Nephron (organoid): ENCODE data around the gene CBX3.
"Not testable (repeated sequence)": the region's sequence is repeated elsewhere in the genome, so short reads cannot be mapped to it uniquely, and the experiment has no call there.

Source experiments
- H3K27ac Mint-ChIP-seq, 3 experiments: 2 replicates each; pipeline ENCODE4 v1.8.0; 2020; ENCODE audit warnings: mixed read lengths in 3 of 3, mild to moderate bottlenecking in 2 of 3, moderate library complexity in 1 of 3
- H3K27me3 Mint-ChIP-seq: 2 replicates; pipeline ENCODE4 v1.8.0; 2021; ENCODE audit warnings: low read depth, mild to moderate bottlenecking, moderate library complexity, mixed read lengths
- H3K36me3 Mint-ChIP-seq: 2 replicates; pipeline ENCODE4 v1.8.0; 2020; ENCODE audit warnings: low read depth, mixed read lengths
- H3K4me1 Mint-ChIP-seq: 2 replicates; pipeline ENCODE4 v1.8.0; 2020; ENCODE audit warnings: mixed read lengths
- H3K4me3 Mint-ChIP-seq, 3 experiments: 2 replicates each; pipeline ENCODE4 v1.8.0; 2020; ENCODE audit warnings: mild to moderate bottlenecking in 3 of 3, mixed read lengths in 3 of 3, moderate library complexity in 2 of 3
- H3K9me3 Mint-ChIP-seq: 2 replicates; pipeline ENCODE4 v1.8.0; 2020; ENCODE audit warnings: mixed read lengths
- CTCF ChIP-seq, 3 experiments: fragments of 200-600 bp; sonication (generic); IDR thresholded peaks; one replicate each; pipeline ENCODE4 v1.5.0; 2021; ENCODE audit warnings: antibody characterized with exemption in 3 of 3; ENCODE audit not compliant: unreplicated experiment in 3 of 3

CBX3 gene

GRCh38 chr7:26201247-26202018 is at the start of gene CBX3:
TSS of gene CBX3 (plus strand) at chr7:26201745. CDS start at chr7:26202999, 1,254 bp downstream.
- H3K9me3 Mint-ChIP-seq, result no peaks in the 10 kb centered on the region
- TF ChIP-seq CTCF (IDR thresholded peaks at IDR 0.05; ENCODE audit: unreplicated experiment in 3 of 3), result no peak
- H3K27ac Mint-ChIP-seq, result peak within 1 kb of the TSS; percentile 99 to 100 (median 100)
- H3K4me3 Mint-ChIP-seq, result peak within 1 kb of the TSS; percentile 99 to 100 (median 99)
- peaks cover 54% of the 10 kb centered on the region for H3K36me3 Mint-ChIP-seq
- no peaks in the 10 kb centered on the region for H3K27me3 Mint-ChIP-seq
- H3K4me1 Mint-ChIP-seq, result peaks cover 53% of the 10 kb centered on the region

- peaks cover 24% of the 10 kb centered on the region for H3K4me1 Mint-ChIP-seq
- peak within 1 kb of the TSS in 2 of 3 experiments; percentile 7 to 72 for H3K27ac Mint-ChIP-seq
- H3K36me3 Mint-ChIP-seq, result no peaks in the 10 kb centered on the region
- H3K9me3 Mint-ChIP-seq, result no peaks in the 10 kb centered on the region
- H3K4me3 Mint-ChIP-seq, result peak within 1 kb of the TSS; percentile 79 to 87 (median 85)
- TF ChIP-seq CTCF (IDR thresholded peaks at IDR 0.05; ENCODE audit: unreplicated experiment in 3 of 3), result no peak
- H3K27me3 Mint-ChIP-seq, result peaks cover 61% of the 10 kb centered on the region
These were observed 49.4 kb upstream of the CBX3 start, which contains the start of gene NFE2L3 for GRCh38 chr7:26151953-26152781. TSS of gene NFE2L3 (plus strand) at chr7:26152198. CDS start at chr7:26152499, 301 bp downstream.

DNA sequence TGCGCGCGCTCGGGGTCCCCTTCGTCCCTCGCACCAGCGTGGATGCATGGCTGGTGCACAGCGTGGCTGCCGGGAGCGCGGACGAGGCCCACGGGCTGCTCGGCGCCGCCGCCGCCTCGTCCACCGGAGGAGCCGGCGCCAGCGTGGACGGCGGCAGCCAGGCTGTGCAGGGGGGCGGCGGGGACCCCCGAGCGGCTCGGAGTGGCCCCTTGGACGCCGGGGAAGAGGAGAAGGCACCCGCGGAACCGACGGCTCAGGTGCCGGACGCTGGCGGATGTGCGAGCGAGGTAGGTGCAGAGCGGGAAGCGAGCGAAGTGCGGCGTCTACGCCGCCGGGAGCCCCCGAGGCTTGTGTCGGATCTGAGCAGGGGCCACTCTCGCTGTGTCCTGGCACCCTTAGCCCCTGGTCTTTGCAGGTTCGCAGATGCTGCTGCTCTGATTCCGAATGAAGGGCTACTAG is 48.7 kb upstream of the CBX3 start:
- Mint-ChIP-seq H3K4me1 (peaks cover 24% of the 10 kb centered on the region), H3K27ac (peak overlapping the region in 1 of 3 experiments; percentile 4), H3K4me3 (peak overlapping the region; percentile 79 to 87 (median 85)), H3K27me3 (peaks cover 66% of the 10 kb centered on the region)
- not testable (repeated sequence) for H3K9me3 Mint-ChIP-seq, H3K36me3 Mint-ChIP-seq

GRCh38 chr7:26153241-26153822 is 48.2 kb upstream of the CBX3 start:
- Mint-ChIP-seq H3K9me3 (no peaks in the 10 kb centered on the region), H3K27ac (peak overlapping the region in 1 of 3 experiments; percentile 4), H3K36me3 (no peaks in the 10 kb centered on the region), H3K4me3 (peak overlapping the region; percentile 79 to 87 (median 85)), H3K4me1 (peaks cover 24% of the 10 kb centered on the region), H3K27me3 (peaks cover 68% of the 10 kb centered on the region)
- no peak for TF ChIP-seq CTCF (IDR thresholded peaks at IDR 0.05; ENCODE audit: unreplicated experiment in 3 of 3)

DNA sequence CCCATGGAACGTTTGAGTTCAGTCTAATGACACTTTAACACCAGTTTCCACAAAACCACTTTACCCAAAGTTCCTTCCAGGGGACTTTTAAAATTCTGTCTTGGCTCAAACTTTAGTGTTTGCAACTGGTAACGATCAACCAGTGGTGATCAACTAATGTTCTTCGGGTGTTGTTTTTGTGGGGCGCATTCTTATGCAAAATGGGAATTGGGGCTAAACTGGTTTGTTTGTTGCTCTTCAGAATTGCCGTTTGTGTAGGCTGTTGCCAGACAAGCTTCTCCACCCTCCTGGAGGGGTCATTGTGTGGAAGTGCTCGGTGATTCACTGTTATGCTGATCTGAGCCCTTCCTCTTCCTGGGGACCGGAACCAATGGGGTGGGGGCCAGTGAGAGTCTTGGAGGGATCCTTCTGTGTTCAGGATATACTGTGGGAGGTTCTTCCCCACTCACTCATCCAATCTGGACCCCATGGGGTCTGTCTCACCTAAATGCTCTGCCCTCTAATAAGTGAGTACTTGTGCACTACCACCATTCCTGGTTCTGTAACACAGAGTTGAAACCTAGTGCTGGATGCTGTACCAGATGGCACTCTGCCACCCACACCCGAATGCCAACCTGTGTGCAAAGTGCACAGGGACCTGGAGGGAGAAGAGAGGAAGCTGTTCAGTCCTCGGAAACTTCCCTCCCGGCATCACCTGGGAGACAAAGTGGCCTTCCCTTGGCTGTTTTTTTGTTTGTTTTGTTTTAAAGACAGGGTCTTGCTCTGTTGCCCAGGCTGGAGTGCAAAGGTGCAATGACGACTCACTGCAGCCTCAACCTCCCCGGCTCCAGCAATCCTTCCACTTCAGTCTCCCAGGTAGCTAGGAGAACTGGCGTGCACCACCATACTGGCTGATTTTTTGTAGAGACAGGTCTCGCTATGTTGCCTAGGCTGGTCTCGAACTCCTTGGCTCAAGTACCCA is 47.4 kb upstream of the CBX3 start:
- no peak for TF ChIP-seq CTCF (IDR thresholded peaks at IDR 0.05; ENCODE audit: unreplicated experiment in 3 of 3)
- H3K9me3 Mint-ChIP-seq, result no peaks in the 10 kb centered on the region
- peaks cover 71% of the 10 kb centered on the region for H3K27me3 Mint-ChIP-seq
- peaks cover 27% of the 10 kb centered on the region for H3K4me1 Mint-ChIP-seq
- no peak overlapping the region for H3K27ac Mint-ChIP-seq
- peak overlapping the region; percentile 79 to 87 (median 85) for H3K4me3 Mint-ChIP-seq
- H3K36me3 Mint-ChIP-seq, result no peaks in the 10 kb centered on the region
